ENCODE data around the gene LGMN.
"Not testable (repeated sequence)": the region's sequence is repeated elsewhere in the genome, so short reads cannot be mapped to it uniquely, and the experiment has no call there.

The LGMN gene

DNA sequence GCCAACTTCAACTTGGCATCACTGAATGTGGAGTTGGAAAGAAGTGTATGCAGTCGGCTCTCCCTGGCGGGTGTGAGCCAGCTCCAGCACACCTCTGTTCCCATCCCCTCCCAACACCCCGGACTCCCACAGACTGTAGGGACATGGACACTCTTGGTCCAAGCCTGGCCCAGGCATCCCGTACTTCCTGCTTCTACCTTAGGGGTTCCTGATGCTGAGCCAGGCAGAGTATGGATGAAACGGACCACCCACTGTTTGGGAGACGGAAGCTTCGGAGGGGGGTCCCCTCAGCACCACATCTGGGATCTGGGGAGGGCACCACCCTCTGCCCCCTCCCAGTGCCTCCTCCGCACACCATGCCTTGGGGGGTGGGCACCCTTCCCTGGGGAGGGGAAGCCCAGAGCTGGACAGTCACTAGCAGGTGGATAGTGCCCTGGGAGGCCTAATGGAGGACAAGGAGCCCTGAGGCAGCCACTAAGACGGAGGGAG is 62.0 kb downstream of the LGMN start:
- Histone ChIP-seq H3K27me3 (ENCODE audit: control insufficient read depth, insufficient read depth, low read length) (no peaks in the 10 kb centered on the region), H3K9ac (ENCODE audit: low read length) (no peak overlapping the region), H3K9me3 (ENCODE audit: control insufficient read depth, low read length) (no peaks in the 10 kb centered on the region), H3K4me3 (ENCODE audit: low read length) (no peak overlapping the region), H3K4me1 (ENCODE audit: control insufficient read depth, insufficient read depth, low read length) (peaks cover 36% of the 10 kb centered on the region), H3K36me3 (ENCODE audit: control insufficient read depth, insufficient read depth, low read length) (no peaks in the 10 kb centered on the region)

GRCh38 chr14:92685784-92686355 is 62.6 kb downstream of the LGMN start:
- Histone ChIP-seq H3K4me1 (ENCODE audit: control insufficient read depth, insufficient read depth, low read length) (peaks cover 42% of the 10 kb centered on the region), H3K27me3 (ENCODE audit: control insufficient read depth, insufficient read depth, low read length) (no peaks in the 10 kb centered on the region), H3K9me3 (ENCODE audit: control insufficient read depth, low read length) (no peaks in the 10 kb centered on the region), H3K9ac (ENCODE audit: low read length) (no peak overlapping the region), H3K36me3 (ENCODE audit: control insufficient read depth, insufficient read depth, low read length) (no peaks in the 10 kb centered on the region), H3K4me3 (ENCODE audit: low read length) (no peak overlapping the region)

DNA sequence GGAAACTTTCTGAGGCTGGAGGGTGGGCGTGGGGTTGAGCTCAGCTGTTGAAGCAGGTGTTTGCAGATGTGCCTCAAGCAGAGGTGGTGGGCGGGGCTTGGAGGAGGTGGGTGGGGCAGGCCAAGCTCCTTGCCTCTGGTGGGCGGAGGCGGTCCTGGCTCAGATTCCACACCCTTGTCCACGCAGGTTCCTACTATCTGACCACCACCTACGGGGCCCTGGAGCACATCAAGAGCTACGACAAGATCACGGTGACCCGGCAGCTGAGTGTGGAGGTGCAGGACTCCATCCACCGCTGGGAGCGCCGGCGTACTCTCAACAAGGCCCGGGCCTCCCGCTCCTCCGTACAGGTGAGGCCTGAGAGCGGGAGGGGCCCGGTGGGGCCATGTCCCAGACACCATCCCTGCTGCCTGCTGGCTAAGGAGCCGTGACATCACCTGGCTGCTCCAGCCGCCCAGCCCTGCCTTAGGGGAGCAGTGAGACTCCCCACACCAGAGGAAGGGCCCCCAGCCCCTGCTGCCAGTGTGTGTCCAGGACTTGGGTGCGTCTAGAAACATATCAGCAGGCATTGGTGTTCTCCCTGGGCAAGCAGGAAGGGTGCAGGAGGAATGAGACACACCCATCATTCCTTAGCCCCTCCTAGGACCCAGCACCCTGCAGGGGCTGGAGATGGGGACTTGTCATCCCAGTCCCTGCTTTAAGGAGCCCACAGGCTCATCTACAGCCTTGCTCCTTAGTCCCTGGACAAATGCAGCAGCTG is 63.4 kb downstream of the LGMN start:
- Histone ChIP-seq H3K4me3 (ENCODE audit: low read length) (no peak overlapping the region), H3K9me3 (ENCODE audit: control insufficient read depth, low read length) (no peaks in the 10 kb centered on the region), H3K36me3 (ENCODE audit: control insufficient read depth, insufficient read depth, low read length) (no peaks in the 10 kb centered on the region), H3K4me1 (ENCODE audit: control insufficient read depth, insufficient read depth, low read length) (peaks cover 40% of the 10 kb centered on the region), H3K27me3 (ENCODE audit: control insufficient read depth, insufficient read depth, low read length) (no peaks in the 10 kb centered on the region), H3K9ac (ENCODE audit: low read length) (no peak overlapping the region)

DNA sequence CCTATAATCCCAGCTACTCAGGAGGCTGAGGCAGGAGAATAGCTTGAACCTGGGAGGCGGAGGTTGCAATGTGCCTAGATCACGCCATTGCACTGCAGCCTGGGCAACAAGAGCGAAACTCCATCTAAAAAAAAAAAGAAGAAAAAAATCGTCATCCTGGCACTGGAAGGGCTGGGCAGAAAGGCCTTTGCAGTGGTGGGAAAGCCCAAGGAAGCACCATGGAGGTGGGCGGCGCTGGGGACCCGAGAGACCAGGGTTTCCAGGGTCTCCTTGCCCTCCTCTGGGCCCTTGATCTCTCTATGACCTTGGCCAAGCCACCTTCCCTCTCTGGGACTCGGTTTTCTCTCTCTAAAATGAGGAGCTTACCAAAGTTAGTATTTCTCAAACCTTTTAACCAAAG is 65.4 kb downstream of the LGMN start:
- peaks cover 31% of the 10 kb centered on the region for H3K4me1 ChIP-seq (ENCODE audit: control insufficient read depth, insufficient read depth, low read length)
- H3K9me3 ChIP-seq (ENCODE audit: control insufficient read depth, low read length): no peaks in the 10 kb centered on the region
- no peaks in the 10 kb centered on the region for H3K27me3 ChIP-seq (ENCODE audit: control insufficient read depth, insufficient read depth, low read length)
- no peak overlapping the region for H3K9ac ChIP-seq (ENCODE audit: low read length)
- no peaks in the 10 kb centered on the region for H3K36me3 ChIP-seq (ENCODE audit: control insufficient read depth, insufficient read depth, low read length)
- no peak overlapping the region for H3K4me3 ChIP-seq (ENCODE audit: low read length)

DNA sequence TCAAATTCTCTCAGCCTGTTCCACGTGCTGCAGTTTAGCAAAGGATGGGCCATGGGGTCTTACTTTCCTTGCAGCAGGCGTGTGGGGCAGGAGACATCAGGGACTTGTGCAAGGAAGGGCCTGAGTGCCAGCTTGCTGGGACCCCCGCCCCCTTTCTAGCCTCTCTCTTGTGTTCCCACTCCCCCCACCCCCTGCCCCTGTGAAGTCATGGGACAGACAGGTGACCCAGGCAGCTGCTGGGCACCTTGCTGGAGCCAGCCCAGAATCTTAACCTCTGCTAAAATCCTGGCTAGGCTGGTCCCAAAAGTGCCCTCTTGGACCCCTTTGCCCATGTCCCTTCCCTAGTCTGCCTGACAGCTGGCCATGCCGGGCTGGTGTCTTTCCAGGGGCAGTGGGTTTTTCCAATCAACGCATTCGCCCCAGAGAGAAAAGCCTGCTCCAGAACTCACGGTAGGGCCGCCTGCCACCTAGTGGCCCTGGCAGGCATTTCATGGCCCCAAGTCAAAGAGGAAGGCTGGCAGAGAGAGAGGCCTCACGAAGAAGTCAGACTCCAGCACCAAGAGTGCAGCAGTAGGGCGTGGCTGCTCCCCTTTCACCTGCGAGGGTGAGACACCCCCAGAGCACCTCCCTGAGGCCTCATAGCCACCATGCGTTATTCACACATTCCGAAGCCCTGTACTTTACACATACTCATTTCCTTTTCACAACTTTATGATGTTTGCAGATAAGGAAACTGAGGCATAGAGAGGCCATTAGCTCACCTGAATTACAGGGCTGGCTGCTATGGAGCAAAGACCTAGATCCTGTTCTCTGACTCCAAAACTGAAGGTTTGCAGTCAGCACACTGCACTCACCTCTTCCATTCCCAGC is 67.4 kb downstream of the LGMN start:
- peaks cover 15% of the 10 kb centered on the region for H3K4me1 ChIP-seq (ENCODE audit: control insufficient read depth, insufficient read depth, low read length)
- no peaks in the 10 kb centered on the region for H3K9me3 ChIP-seq (ENCODE audit: control insufficient read depth, low read length)
- H3K36me3 ChIP-seq (ENCODE audit: control insufficient read depth, insufficient read depth, low read length): no peaks in the 10 kb centered on the region
- no peak overlapping the region for H3K9ac ChIP-seq (ENCODE audit: low read length)
- no peaks in the 10 kb centered on the region for H3K27me3 ChIP-seq (ENCODE audit: control insufficient read depth, insufficient read depth, low read length)
- no peak overlapping the region for H3K4me3 ChIP-seq (ENCODE audit: low read length)

GRCh38 chr14:92680330-92680729 is 68.1 kb downstream of the LGMN start:
- not testable (repeated sequence) for H3K27me3 ChIP-seq (ENCODE audit: control insufficient read depth, insufficient read depth, low read length); H3K4me3 ChIP-seq (ENCODE audit: low read length); H3K9ac ChIP-seq (ENCODE audit: low read length); H3K9me3 ChIP-seq (ENCODE audit: control insufficient read depth, low read length); H3K36me3 ChIP-seq (ENCODE audit: control insufficient read depth, insufficient read depth, low read length)
- peaks cover 14% of the 10 kb centered on the region for H3K4me1 ChIP-seq (ENCODE audit: control insufficient read depth, insufficient read depth, low read length)

DNA sequence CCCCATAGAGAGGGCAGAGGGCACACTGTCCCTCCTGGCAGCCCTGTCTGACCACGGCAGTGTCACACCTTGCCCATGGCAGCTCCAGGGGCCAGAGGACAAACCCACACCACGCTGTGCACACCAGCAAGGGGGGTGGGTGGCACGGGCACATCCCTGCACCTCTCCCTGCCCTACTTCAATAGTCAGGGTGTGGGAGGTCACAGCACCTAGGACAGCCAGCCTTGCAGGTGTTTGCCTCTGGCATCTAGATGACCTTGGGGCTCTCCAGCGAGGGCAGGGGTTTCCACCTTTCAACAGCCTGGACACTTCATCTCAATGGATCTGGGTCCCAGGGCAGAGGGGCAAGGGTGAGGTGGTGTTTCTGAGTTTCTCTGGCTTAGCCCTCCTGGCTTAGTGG is 69.2 kb downstream of the LGMN start:
- Histone ChIP-seq H3K27me3 (ENCODE audit: control insufficient read depth, insufficient read depth, low read length) (no peaks in the 10 kb centered on the region), H3K9ac (ENCODE audit: low read length) (no peak overlapping the region), H3K4me1 (ENCODE audit: control insufficient read depth, insufficient read depth, low read length) (peaks cover 7% of the 10 kb centered on the region), H3K36me3 (ENCODE audit: control insufficient read depth, insufficient read depth, low read length) (no peaks in the 10 kb centered on the region), H3K4me3 (ENCODE audit: low read length) (no peak overlapping the region), H3K9me3 (ENCODE audit: control insufficient read depth, low read length) (no peaks in the 10 kb centered on the region)

DNA sequence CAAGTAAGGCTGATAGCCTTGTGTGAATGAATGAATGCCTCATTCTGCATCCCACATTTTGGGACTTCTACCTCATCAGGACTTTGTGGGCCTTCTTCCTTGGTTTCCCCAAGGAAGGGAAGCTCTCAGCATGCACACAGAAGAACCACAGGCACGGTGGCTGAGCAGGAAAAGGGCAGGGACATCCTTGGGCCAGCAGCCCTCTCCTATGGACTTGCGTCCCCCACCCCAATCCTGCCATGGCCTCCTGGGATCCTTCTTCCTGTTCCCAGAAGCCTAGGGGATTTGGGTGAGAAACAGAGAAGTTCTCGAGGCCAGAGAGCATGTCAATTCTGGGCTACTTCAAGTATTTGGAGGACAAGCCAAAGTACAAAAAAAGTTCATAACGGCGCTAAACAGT is 69.7 kb downstream of the LGMN start:
- H3K27me3 ChIP-seq (ENCODE audit: control insufficient read depth, insufficient read depth, low read length): no peaks in the 10 kb centered on the region
- H3K9ac ChIP-seq (ENCODE audit: low read length): no peak overlapping the region
- peaks cover 7% of the 10 kb centered on the region for H3K4me1 ChIP-seq (ENCODE audit: control insufficient read depth, insufficient read depth, low read length)
- no peaks in the 10 kb centered on the region for H3K36me3 ChIP-seq (ENCODE audit: control insufficient read depth, insufficient read depth, low read length)
- no peak overlapping the region for H3K4me3 ChIP-seq (ENCODE audit: low read length)
- no peaks in the 10 kb centered on the region for H3K9me3 ChIP-seq (ENCODE audit: control insufficient read depth, low read length)

DNA sequence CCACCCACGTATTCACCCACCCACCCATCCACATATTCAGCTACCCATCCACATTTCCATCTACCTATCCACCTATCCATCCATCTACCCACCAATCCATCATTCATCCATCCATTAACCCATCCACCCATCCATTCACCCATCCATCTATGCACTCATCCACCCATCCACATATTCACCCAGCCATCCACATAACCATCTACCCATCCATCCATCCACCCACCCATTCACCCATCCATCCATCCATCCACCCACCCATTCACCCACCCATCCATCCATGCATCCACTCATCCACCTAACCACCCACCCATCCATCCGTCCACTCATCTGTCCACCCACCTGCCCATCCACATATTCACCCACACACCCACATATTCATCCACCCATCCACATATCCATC is 70.5 kb downstream of the LGMN start:
- peaks cover 7% of the 10 kb centered on the region for H3K4me1 ChIP-seq (ENCODE audit: control insufficient read depth, insufficient read depth, low read length)
- no peaks in the 10 kb centered on the region for H3K9me3 ChIP-seq (ENCODE audit: control insufficient read depth, low read length)
- H3K27me3 ChIP-seq (ENCODE audit: control insufficient read depth, insufficient read depth, low read length): no peaks in the 10 kb centered on the region
- H3K9ac ChIP-seq (ENCODE audit: low read length): no peak overlapping the region
- H3K4me3 ChIP-seq (ENCODE audit: low read length): no peak overlapping the region
- no peaks in the 10 kb centered on the region for H3K36me3 ChIP-seq (ENCODE audit: control insufficient read depth, insufficient read depth, low read length)

DNA sequence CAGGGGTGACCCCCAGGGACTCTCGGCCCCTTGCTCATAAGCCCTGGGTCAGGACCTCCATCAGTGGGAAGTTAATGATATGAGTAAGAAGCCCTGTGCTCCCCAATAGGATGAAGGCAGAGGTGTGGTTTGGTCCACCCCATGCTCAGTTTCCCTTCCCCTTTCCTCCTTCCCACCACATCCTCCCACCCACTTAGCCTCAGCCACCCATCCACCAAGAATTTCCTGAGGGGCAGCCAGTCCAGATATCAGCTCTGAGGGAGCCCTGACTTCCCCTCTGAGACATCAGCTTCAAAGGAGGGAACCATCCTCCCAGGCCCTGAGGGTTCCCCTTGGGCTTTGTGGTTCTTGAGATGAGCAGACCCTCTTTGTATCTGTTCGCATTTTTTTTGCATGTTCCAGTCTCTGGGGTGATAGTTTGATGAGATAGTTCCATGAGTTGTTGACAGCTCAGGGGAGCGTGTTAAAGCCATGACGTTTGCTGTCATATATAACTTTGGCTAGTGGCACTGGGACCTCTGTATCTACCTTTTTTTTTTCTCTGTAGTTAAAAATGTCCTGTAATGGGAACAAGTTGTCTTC is 71.2 kb downstream of the LGMN start:
- H3K27me3 ChIP-seq (ENCODE audit: control insufficient read depth, insufficient read depth, low read length): no peaks in the 10 kb centered on the region
- no peaks in the 10 kb centered on the region for H3K36me3 ChIP-seq (ENCODE audit: control insufficient read depth, insufficient read depth, low read length)
- H3K9ac ChIP-seq (ENCODE audit: low read length): no peak overlapping the region
- peaks cover 7% of the 10 kb centered on the region for H3K4me1 ChIP-seq (ENCODE audit: control insufficient read depth, insufficient read depth, low read length)
- no peak overlapping the region for H3K4me3 ChIP-seq (ENCODE audit: low read length)
- no peaks in the 10 kb centered on the region for H3K9me3 ChIP-seq (ENCODE audit: control insufficient read depth, low read length)

DNA sequence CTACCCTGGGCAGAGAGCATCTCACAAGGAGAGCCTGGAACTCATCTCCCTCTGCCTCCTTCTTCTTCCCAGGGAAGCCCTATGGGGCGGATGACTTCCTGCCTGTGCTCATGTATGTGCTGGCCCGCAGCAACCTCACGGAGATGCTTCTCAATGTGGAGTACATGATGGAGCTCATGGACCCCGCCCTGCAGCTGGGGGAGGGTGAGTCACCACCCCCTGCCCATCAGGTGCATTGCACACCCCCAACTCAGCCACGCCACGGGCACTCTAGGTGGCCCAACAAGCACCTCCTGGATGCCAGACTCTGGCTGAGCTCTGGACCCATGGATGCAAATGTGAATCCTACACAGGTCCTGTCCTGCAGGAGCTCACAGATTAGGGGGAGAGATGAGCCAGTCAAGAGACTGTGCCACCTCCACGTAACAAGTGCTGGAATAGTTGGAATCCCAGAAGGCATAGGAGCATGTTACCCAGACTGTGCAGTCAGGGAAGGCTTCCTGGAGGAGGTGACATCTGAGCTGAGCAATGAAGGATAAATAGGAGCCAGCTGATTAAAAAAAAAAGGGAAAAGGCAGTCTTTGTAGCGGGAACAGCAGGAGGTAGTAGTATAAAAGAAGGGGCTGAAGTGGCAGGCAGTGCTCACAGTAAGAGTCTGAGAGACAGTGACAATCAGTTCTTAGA is 71.9 kb downstream of the LGMN start:
- Histone ChIP-seq H3K4me3 (ENCODE audit: low read length) (no peak overlapping the region), H3K36me3 (ENCODE audit: control insufficient read depth, insufficient read depth, low read length) (no peaks in the 10 kb centered on the region)

More for the DNA sequence above, 71.9 kb downstream of the LGMN start:
- Histone ChIP-seq H3K9me3 (ENCODE audit: control insufficient read depth, low read length) (no peaks in the 10 kb centered on the region), H3K27me3 (ENCODE audit: control insufficient read depth, insufficient read depth, low read length) (no peaks in the 10 kb centered on the region), H3K9ac (ENCODE audit: low read length) (no peak overlapping the region), H3K4me1 (ENCODE audit: control insufficient read depth, insufficient read depth, low read length) (peaks cover 7% of the 10 kb centered on the region)

All from mucosa of stomach (tissue), 1 donor.